NCI-H146 (cell line): ENCODE results near the gene C9orf85.
"Not testable (repeated sequence)": the region's sequence is repeated elsewhere in the genome, so short reads cannot be mapped to it uniquely, and the experiment has no call there.

Experiments
- DNase-seq: peaks from one replicate; lab custom pipeline; 2025; lab: John Stamatoyannopoulos, UW

The C9orf85 gene

GRCh38 chr9:72006501-72006900 lies 95.1 kb downstream of the C9orf85 start:
- DNase-seq = no peak

GRCh38 chr9:72007726-72008125 lies 96.3 kb downstream of the C9orf85 start:
- DNase-seq = not testable (repeated sequence)

- DNase-seq = no peak
Observed at GRCh38 chr9:72012646-72013045, 101.2 kb downstream of the C9orf85 start.

GRCh38 chr9:72013292-72013760 lies 101.9 kb downstream of the C9orf85 start:
- DNase-seq = no peak

- no peak for DNase-seq
Observed at GRCh38 chr9:72022841-72023240, 111.4 kb downstream of the C9orf85 start.
